Measurements from ENCODE around the gene OLFML2B.

- TF ChIP-seq GATA3 (IDR thresholded peaks at IDR 0.05; ENCODE audit: low read depth, low read length), result no peak
- no peak for TF ChIP-seq GATA2 (IDR thresholded peaks at IDR 0.05; ENCODE audit: low read depth, low read length)
Measured at GRCh38 chr1:161955606-161956005, 68.1 kb downstream of the OLFML2B start.
